GM19397 (cell line): ENCODE measurements around the gene TRAPPC5.

Experiments used
- ATAC-seq: cut with Tn5 transposase; IDR thresholded peaks from one replicate; pipeline ENCODE4 v1.9.1; 2021; ENCODE audit warnings: mild to moderate bottlenecking, moderate library complexity; ENCODE audit not compliant: unreplicated experiment

TRAPPC5 gene

GRCh38 chr19:7699003-7699402 lies 18.4 kb downstream of the TRAPPC5 start:
- no peak for ATAC-seq

- no peak for ATAC-seq
These were observed 19.1 kb downstream of the TRAPPC5 start for GRCh38 chr19:7699417-7700401.

DNA sequence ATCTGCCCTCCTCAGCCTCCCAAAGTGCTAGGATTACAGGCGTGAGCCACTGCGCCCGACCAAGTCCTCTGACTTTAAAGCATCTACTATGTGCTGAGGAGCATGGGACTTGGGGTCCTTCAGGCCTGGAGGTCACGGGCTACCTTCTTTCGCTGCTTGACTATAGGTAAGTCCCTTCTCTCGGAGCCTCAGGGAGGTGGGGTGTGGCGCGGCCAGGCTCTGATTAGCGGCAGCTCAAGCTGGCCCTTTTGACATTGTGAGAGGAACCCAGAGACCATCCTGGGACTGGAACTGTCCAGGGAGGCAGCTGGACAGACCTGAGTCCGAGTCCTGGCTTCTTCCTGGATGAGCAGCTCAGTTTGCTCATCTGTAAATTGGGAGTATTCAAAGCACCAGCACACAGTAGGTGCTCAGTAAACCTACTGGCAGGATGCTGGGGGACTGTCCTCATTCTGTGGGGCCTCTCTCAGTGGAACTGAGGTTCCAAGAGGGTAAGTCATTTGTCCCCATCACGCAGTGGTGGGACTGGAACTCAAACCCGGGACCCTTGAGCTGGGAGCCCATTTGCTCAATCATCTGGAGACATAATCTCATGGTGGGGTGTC lies 20.5 kb downstream of the TRAPPC5 start:
- ATAC-seq = no peak

GRCh38 chr19:7701654-7702457 lies 21.2 kb downstream of the TRAPPC5 start, which contains the start of gene FCER2:
Gene FCER2 (minus strand): TSS chr19:7702131. CDS start chr19:7699760, 2,371 bp downstream.
- ATAC-seq = peak; percentile 47

- ATAC-seq = no peak
These were observed 22.7 kb downstream of the TRAPPC5 start for GRCh38 chr19:7703332-7703731.

GRCh38 chr19:7704280-7705060 lies 23.8 kb downstream of the TRAPPC5 start:
- ATAC-seq = no peak

DNA sequence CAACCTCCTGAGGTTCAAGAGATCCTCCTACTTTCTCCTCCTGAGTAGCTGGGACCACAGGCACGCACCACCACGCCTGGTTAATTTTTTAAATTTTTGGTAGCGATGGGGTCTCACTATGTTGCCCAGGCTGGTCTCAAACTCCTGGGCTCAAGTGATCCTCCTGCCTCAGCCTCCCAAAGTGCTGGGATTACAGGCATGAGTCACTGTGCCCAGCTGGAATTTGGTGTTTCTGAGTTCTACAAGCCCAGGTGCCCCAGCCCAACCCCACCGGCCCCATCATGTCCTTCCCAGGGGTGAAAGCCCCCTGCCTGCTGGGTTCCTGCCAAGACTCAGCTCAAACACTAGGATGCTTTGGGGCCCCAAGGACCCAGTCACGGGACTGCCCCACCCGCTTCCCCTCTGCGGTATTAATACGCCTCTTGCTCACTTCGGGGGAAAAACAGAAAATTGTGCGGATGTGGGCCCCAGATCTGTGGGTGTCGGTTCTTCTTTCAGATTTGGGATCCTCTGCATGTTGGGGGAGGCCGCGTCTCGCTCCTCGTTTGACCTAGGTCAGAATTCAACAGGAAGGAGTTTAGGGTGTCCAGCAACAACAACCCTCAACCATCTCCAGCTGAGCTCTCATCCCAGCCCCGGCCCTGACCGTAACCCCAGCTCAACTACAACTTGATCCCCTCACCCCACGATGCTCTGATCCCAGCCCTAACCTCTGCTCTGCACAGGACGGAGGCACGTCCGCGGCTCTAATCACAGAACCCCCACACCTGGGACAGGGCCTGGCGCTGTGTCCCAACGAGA lies 25.0 kb downstream of the TRAPPC5 start:
- peak; percentile 52 for ATAC-seq

DNA sequence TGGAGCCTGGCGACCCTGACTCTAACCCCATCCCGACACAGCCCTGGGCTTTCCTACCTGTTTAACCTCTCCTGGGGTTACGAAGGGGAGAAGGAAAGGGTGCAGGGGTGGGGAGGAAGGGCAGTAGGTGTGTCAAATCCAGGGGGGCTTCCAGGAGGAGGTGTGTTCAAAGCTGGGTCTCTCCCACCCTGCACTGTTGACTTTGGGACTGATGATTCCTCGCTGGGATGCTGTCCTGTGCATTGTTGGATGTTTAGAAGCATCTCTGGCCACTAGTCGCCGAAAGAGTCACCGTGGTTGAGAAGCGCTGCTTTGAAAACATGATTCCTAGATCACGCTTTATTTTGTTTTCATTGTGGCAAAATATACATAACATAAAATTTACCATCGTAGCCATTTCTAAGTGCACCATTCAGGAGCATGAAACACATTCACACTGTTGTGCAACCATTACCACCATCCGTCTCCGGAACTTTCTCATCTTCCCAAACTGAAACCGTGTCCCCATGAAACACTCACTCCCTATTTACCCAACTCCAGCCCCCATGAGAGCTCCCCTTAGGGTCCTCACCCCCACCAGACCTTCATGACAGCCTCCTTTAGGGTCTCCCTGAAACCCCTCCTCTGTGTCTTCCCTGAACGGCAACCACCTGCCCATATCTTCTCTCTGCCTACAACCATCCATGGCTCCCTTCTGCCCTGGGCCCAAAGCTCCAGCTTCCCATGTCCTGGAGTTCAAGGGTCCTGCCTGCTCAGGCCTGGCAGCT lies 25.7 kb downstream of the TRAPPC5 start:
- no peak for ATAC-seq

DNA sequence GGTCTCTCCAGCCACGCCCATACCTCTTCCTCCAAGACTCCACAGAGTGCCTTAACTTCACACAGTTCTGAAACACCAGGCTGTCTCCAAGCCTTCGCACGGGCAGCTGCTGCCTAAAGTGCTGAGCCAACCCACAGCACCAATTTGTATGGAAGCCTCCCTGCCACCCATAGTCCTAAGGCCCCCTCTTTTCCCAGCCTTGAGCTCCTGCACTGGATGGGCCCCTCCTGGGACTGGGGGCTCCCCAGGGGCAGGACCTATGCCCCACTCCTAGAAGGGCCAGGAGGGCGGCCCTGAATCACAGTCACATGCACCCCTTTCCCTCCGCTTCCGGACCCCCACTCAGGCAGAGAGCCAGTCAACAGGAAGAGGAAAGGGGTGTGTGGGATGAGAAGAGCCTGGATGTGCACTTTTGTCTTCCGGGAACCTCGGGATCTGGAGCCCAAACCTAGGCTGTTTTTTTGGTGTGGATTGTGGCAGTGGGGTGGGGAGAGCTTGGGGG lies 26.4 kb downstream of the TRAPPC5 start:
- no peak for ATAC-seq

- no peak for ATAC-seq
These were observed 29.4 kb downstream of the TRAPPC5 start for GRCh38 chr19:7709932-7710460.

DNA sequence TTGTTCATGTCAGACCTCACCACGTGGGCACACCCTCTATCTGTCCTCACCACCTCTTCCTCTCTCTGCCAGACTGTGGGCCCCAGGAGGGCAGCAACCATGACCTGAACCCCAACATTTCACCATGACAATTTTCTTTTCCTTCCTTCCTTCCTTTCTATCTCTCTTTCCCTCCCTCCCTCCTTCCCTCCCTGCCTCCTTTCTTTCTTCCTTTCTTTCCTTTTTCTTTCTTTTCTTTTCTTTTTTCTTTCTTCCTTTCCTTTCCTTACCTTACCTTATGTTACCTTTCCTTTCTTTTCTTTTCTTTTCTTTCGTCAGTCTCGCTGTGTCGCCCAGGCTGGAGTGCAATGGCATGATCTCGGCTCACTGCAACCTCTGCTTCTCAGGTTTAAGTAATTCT lies 30.0 kb downstream of the TRAPPC5 start:
- no peak for ATAC-seq

DNA sequence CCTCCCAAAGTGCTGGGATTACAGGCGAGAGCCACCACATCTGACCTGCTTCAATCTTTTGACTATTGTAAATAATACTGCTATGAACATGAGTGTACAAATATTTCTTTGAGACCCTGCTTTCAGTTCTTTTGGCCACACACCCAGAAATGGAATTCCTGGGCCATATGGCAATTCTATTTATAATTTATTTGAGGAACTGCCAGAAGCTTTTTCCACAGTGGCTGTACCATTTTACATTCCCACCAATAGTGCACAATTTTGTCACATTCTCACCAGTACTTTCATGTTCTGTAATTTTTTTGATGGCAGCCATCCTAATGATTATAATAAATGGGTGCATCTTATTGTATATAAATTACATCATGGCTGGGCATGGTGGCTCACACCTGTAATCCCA lies 35.0 kb downstream of the TRAPPC5 start:
- no peak for ATAC-seq

GRCh38 chr19:7716762-7717161 lies 36.1 kb downstream of the TRAPPC5 start:
- no peak for ATAC-seq

DNA sequence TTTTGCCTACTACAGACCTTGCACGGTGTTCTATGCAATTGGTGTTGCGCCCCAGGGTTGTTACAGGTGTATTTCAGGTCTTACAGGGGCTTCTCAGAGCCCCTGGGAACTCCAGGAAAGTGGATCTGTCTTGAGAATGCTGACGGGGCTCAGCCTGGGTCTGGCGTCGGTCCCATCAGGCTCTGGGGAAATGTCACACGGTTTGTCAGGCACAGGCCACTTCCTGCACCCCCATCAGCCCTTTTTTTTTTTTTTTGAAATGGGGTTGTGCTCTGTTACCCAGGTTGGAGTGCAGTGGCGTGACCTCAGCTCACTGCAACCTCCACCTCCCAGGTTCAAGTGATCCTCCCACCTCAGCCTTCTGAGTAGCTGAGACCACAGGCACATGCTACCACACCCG lies 38.0 kb downstream of the TRAPPC5 start:
- no peak for ATAC-seq

DNA sequence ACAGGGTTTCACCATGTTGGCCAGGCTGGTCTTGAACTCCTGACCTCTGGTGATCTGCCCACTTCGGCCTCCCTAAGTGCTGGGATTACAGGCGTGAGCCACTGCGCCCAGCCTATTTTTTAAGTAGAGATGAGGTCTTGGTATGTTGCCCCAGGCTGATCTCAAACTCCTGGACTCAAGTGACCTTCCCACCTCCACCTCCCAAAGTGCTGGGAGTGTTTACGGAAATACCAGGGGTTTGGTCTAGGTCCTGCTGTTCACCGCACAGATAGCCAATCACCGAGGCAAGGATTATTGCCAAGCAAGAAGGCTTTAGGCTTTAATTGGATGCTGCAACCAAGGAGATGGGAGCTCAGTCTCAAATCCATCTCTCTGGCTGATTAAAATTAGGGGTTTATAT lies 39.7 kb downstream of the TRAPPC5 start:
- no peak for ATAC-seq

- no peak for ATAC-seq
These were observed 41.6 kb downstream of the TRAPPC5 start for GRCh38 chr19:7722231-7722651.

DNA sequence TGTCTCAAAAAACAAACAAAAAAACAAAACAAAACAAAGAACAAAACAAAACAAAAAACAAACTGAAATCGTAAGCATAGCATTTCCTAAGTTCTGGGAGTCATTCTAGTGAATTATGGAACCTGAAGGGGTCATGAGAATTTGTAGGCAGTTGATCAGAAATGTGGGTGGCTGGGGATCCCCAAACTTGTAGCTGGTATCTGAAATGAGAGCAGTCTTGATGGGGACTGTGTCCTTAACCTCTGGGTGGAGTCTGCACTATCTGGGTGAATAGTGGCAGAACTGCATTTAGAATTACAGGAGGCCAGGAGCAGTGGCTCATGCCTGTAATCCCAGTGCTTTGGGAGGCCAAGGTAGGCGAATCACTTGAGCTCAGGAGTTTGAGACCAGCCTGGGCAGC lies 45.2 kb downstream of the TRAPPC5 start:
- no peak for ATAC-seq

DNA sequence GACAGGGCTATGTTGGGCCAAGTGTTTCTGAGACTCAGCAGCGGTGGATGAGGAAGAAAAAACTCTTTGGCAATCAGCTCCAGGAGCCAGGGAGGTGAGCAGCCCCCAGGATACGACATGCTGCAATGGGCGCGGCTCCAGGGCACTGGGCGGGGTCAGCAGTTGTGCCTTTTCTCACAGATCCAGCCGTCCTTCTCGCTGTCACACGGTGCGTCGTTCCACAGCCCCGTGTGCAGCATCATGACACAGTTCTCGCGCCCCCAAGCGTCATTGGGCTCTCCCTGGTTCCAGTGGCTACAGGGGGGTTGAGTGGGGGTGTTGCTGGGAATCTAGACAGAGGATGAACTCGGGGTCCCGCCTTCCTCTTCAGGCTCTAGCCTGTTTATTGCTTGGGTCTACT lies 48.6 kb downstream of the TRAPPC5 start:
- ATAC-seq = no peak
